ENCODE measurements around the gene PJVK.

DNA sequence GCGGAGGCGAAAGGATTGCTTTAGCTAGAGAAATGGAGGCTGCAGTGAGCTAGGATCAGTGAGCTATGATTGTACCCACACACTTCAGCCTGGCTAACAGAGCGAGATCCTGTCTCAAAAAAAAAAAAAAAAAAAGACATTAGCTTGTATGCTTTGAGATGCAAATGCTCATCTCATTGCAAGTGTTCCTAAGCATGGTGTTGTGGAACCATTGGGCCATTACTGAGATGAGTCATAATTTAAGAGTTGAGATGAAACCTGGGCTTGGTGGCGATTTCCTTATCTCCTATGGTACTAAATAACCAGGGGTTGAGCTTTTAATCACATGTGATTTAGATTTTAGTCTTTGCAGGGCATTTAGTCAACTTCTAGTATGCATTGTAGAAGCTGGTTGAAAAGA lies 31.3 kb downstream of the PJVK start:
- TF ChIP-seq, protein P1, sequence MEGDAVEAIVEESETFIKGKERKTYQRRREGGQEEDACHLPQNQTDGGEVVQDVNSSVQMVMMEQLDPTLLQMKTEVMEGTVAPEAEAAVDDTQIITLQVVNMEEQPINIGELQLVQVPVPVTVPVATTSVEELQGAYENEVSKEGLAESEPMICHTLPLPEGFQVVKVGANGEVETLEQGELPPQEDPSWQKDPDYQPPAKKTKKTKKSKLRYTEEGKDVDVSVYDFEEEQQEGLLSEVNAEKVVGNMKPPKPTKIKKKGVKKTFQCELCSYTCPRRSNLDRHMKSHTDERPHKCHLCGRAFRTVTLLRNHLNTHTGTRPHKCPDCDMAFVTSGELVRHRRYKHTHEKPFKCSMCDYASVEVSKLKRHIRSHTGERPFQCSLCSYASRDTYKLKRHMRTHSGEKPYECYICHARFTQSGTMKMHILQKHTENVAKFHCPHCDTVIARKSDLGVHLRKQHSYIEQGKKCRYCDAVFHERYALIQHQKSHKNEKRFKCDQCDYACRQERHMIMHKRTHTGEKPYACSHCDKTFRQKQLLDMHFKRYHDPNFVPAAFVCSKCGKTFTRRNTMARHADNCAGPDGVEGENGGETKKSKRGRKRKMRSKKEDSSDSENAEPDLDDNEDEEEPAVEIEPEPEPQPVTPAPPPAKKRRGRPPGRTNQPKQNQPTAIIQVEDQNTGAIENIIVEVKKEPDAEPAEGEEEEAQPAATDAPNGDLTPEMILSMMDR (IDR thresholded peaks at IDR 0.05; ENCODE audit: extremely low read depth in 1 of 2, insufficient read depth in 1 of 2, low read depth in 1 of 2, low read length in 2 of 2) = no peak
- TF ChIP-seq EZH2 (IDR thresholded peaks at IDR 0.05; ENCODE audit: borderline replicate concordance, low read depth, low read length, severe bottlenecking) (no peak), JUN (IDR thresholded peaks at IDR 0.05; ENCODE audit: borderline replicate concordance, insufficient read depth, insufficient read length, low read depth) (peak; percentile 15), MYC (IDR thresholded peaks at IDR 0.05; ENCODE audit: low read depth, low read length) (no peak), POLR2A (IDR thresholded peaks at IDR 0.05; ENCODE audit: low read depth, low read length) (no peak), POLR2AphosphoS5 (IDR thresholded peaks at IDR 0.05; ENCODE audit: insufficient read depth, low read depth, low read length) (no peak)
